ENCODE results near the gene RPS27A. TPM values are rescaled to one million over a fixed set of nuclear protein-coding genes. Genes with fewer than 3 reads are reported as not detected.

Gene RPS27A
- total RNA-seq, 1 donor from 2014 or later: 795 TPM

DNA sequence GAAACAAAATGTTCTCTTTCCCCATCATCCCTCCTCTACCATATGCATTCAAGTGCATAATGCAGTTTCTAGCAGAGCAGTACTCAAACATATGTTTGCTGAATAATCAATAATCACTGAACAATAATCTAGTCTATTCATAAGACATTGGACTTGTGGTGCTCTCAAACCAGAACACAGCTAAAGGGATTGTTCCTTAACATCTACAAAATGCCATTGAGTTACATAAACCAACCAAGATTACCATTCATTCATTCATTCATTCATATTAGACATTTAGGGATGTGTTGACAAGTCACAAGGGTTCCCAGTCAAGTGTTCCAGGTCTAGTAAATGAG, 4.3 kb upstream of the RPS27A start:
- DNase-seq (ENCODE audit: low spot score in 2 of 2, unreplicated experiment in 2 of 2): no peak
- no peaks in the 10 kb centered on the region for H3K9me3 Mint-ChIP-seq
- H3K27me3 Mint-ChIP-seq (ENCODE audit: low read depth): no peaks in the 10 kb centered on the region
- no peak for TF ChIP-seq CTCF (IDR thresholded peaks at IDR 0.05; ENCODE audit: unreplicated experiment)
- H3K27ac Mint-ChIP-seq: no peak overlapping the region
- no peak overlapping the region for H3K4me3 Mint-ChIP-seq
- H3K4me1 Mint-ChIP-seq: peaks cover 30% of the 10 kb centered on the region
- H3K36me3 Mint-ChIP-seq: peaks cover 8% of the 10 kb centered on the region

GRCh38 chr2:55229221-55229620, 3.3 kb upstream of the RPS27A start:
- Mint-ChIP-seq H3K27me3 (ENCODE audit: low read depth) (no peaks in the 10 kb centered on the region), H3K36me3 (peaks cover 13% of the 10 kb centered on the region), H3K4me1 (peaks cover 38% of the 10 kb centered on the region), H3K9me3 (no peaks in the 10 kb centered on the region), H3K4me3 (no peak overlapping the region), H3K27ac (peak overlapping the region; percentile 17)
- DNase-seq (ENCODE audit: low spot score in 2 of 2, unreplicated experiment in 2 of 2): no peak
- TF ChIP-seq CTCF (IDR thresholded peaks at IDR 0.05; ENCODE audit: unreplicated experiment): no peak

- Mint-ChIP-seq H3K4me3 (peak overlapping the region; percentile 91), H3K9me3 (no peaks in the 10 kb centered on the region), H3K36me3 (peaks cover 17% of the 10 kb centered on the region), H3K4me1 (peaks cover 39% of the 10 kb centered on the region), H3K27me3 (ENCODE audit: low read depth) (no peaks in the 10 kb centered on the region), H3K27ac (peak overlapping the region; percentile 40)
- TF ChIP-seq CTCF (IDR thresholded peaks at IDR 0.05; ENCODE audit: unreplicated experiment): no peak
- DNase-seq (ENCODE audit: low spot score in 2 of 2, unreplicated experiment in 2 of 2): no peak
Measured at GRCh38 chr2:55230551-55230950, 1.9 kb upstream of the RPS27A start.

GRCh38 chr2:55231546-55232083, 873 bp upstream of the RPS27A start:
- no peak for DNase-seq (ENCODE audit: low spot score in 2 of 2, unreplicated experiment in 2 of 2)
- Mint-ChIP-seq H3K27me3 (ENCODE audit: low read depth) (no peaks in the 10 kb centered on the region), H3K9me3 (no peaks in the 10 kb centered on the region), H3K27ac (peak overlapping the region; percentile 99), H3K4me1 (peaks cover 38% of the 10 kb centered on the region), H3K4me3 (peak overlapping the region; percentile 91), H3K36me3 (peaks cover 17% of the 10 kb centered on the region)
- TF ChIP-seq CTCF (IDR thresholded peaks at IDR 0.05; ENCODE audit: unreplicated experiment): no peak

GRCh38 chr2:55232863-55233657, 572 bp downstream of the RPS27A start:
- H3K27ac Mint-ChIP-seq: peak overlapping the region; percentile 99
- peaks cover 36% of the 10 kb centered on the region for H3K4me1 Mint-ChIP-seq

More at GRCh38 chr2:55232863-55233657, 572 bp downstream of the RPS27A start:
- Mint-ChIP-seq H3K4me3 (peak overlapping the region; percentile 91), H3K36me3 (peaks cover 15% of the 10 kb centered on the region), H3K9me3 (no peaks in the 10 kb centered on the region), H3K27me3 (ENCODE audit: low read depth) (no peaks in the 10 kb centered on the region)
- no peak for DNase-seq (ENCODE audit: low spot score in 2 of 2, unreplicated experiment in 2 of 2)
- no peak for TF ChIP-seq CTCF (IDR thresholded peaks at IDR 0.05; ENCODE audit: unreplicated experiment)
